Measurements from ENCODE around the gene WDFY3.

Gene WDFY3

GRCh38 chr4:84927428-84927827, 39.1 kb downstream of the WDFY3 start:
- no peak overlapping the region for H3K4me3 ChIP-seq (replicated peaks; ENCODE audit: low read depth, low read length)
- no peak for DNase-seq (ENCODE audit: extremely low read depth, low read depth)
- no peak for TF ChIP-seq CTCF (IDR thresholded peaks at IDR 0.05; ENCODE audit: low read depth, low read length, missing control alignments)

- no peak for TF ChIP-seq CTCF (IDR thresholded peaks at IDR 0.05; ENCODE audit: low read depth, low read length, missing control alignments)
- no peak for DNase-seq (ENCODE audit: extremely low read depth, low read depth)
- no peak overlapping the region for H3K4me3 ChIP-seq (replicated peaks; ENCODE audit: low read depth, low read length)
Measured at GRCh38 chr4:84925558-84925957, 40.9 kb downstream of the WDFY3 start.

GRCh38 chr4:84924434-84924833, 42.1 kb downstream of the WDFY3 start:
- no peak for DNase-seq (ENCODE audit: extremely low read depth, low read depth)
- TF ChIP-seq CTCF (IDR thresholded peaks at IDR 0.05; ENCODE audit: low read depth, low read length, missing control alignments) = no peak
- no peak overlapping the region for H3K4me3 ChIP-seq (replicated peaks; ENCODE audit: low read depth, low read length)

GRCh38 chr4:84920617-84921016, 45.9 kb downstream of the WDFY3 start:
- no peak for TF ChIP-seq CTCF (IDR thresholded peaks at IDR 0.05; ENCODE audit: low read depth, low read length, missing control alignments)
- DNase-seq (ENCODE audit: extremely low read depth, low read depth) = no peak
- no peak overlapping the region for H3K4me3 ChIP-seq (replicated peaks; ENCODE audit: low read depth, low read length)

GRCh38 chr4:84917869-84918600, 48.5 kb downstream of the WDFY3 start:
- H3K4me3 ChIP-seq (replicated peaks; ENCODE audit: low read depth, low read length) = no peak overlapping the region
- no peak for DNase-seq (ENCODE audit: extremely low read depth, low read depth)
- no peak for TF ChIP-seq CTCF (IDR thresholded peaks at IDR 0.05; ENCODE audit: low read depth, low read length, missing control alignments)

- no peak overlapping the region for H3K4me3 ChIP-seq (replicated peaks; ENCODE audit: low read depth, low read length)
- no peak for TF ChIP-seq CTCF (IDR thresholded peaks at IDR 0.05; ENCODE audit: low read depth, low read length, missing control alignments)
- DNase-seq (ENCODE audit: extremely low read depth, low read depth) = no peak
Measured at GRCh38 chr4:84917086-84917821, 49.2 kb downstream of the WDFY3 start.

All from HFF-Myc (cell line).